PC-9 (cell line): ENCODE data around the gene SLC38A10. TPM values are rescaled to one million over a fixed set of nuclear protein-coding genes. Genes with fewer than 3 reads are reported as not detected.

Source experiments
- BruUV-seq: library from RNA; stranded (reverse); fragments of 400-500 nt; replicated peaks from 2 replicates; lab custom pipeline; 2021; lab: Mats Ljungman, UMichigan
- CTCF ChIA-PET: fragments of 300-600 bp; sonication (Branson Sonifier 250); formaldehyde crosslinking; loops from one replicate; lab custom pipeline; 2022; ENCODE audit warnings: antibody characterized with exemption; lab: Charles Lee
- POLR2A ChIA-PET: fragments of 300-600 bp; sonication (Branson Sonifier 250); formaldehyde crosslinking; loops from one replicate; lab custom pipeline; 2022; ENCODE audit warnings: antibody characterized with exemption; ENCODE audit not compliant: unreplicated experiment; lab: Charles Lee
- DNase-seq, 2 experiments: peaks; one replicate each; pipeline versions ENCODE4 v3.0.0 to v3.0.0-alpha.2; 2015 to 2022; ENCODE audit warnings: mixed read lengths in 1 of 2
- H2AFZ ChIP-seq: fragments of 200-600 bp; sonication (generic); 2 replicates; pipeline ENCODE4 v1.8.1; 2017; ENCODE audit warnings: antibody characterized with exemption
- H3F3A ChIP-seq: fragments of 200-600 bp; sonication (generic); 2 replicates; pipeline ENCODE4 v1.8.1; 2017; ENCODE audit warnings: antibody characterized with exemption, mild to moderate bottlenecking, low read depth; ENCODE audit not compliant: insufficient read depth
- H3K27ac ChIP-seq: fragments of 200-600 bp; sonication (generic); 2 replicates; pipeline ENCODE4 v1.6.1; 2016; ENCODE audit warnings: mixed run types
- H3K27me3 ChIP-seq: fragments of 200-600 bp; sonication (generic); 2 replicates; pipeline ENCODE4 v1.6.1; 2016; ENCODE audit warnings: low read depth, mixed run types; ENCODE audit not compliant: insufficient read depth
- H3K36me3 ChIP-seq: fragments of 200-600 bp; sonication (generic); 2 replicates; pipeline ENCODE4 v1.6.1; 2016; ENCODE audit warnings: low read depth, mixed run types
- H3K4me1 ChIP-seq: fragments of 200-600 bp; sonication (generic); replicated peaks from 2 replicates; pipeline ENCODE4 v1.6.1; 2016; ENCODE audit warnings: mixed run types; ENCODE audit not compliant: insufficient read depth
- H3K4me2 ChIP-seq: fragments of 200-600 bp; sonication (generic); 2 replicates; pipeline ENCODE4 v1.6.1; 2017; ENCODE audit warnings: mixed run types
- H3K4me3 ChIP-seq: fragments of 200-600 bp; sonication (generic); 2 replicates; pipeline ENCODE4 v1.6.1; 2016; ENCODE audit warnings: mixed run types
- H3K79me2 ChIP-seq: fragments of 200-600 bp; sonication (generic); 2 replicates; pipeline ENCODE4 v1.6.1; 2017; ENCODE audit warnings: low read depth, mixed run types
- H3K9me2 ChIP-seq: fragments of 200-600 bp; sonication (generic); 2 replicates; pipeline ENCODE4 v1.8.1; 2017; ENCODE audit warnings: mild to moderate bottlenecking; ENCODE audit not compliant: insufficient read depth
- H3K9me3 ChIP-seq: fragments of 200-600 bp; sonication (generic); 2 replicates; pipeline ENCODE4 v1.8.1; 2016; ENCODE audit warnings: low read depth; ENCODE audit not compliant: insufficient read depth
- H4K20me1 ChIP-seq: fragments of 200-600 bp; sonication (generic); 2 replicates; pipeline ENCODE4 v1.8.1; 2017; ENCODE audit not compliant: insufficient read depth
- EZH2 ChIP-seq: fragments of 200-600 bp; sonication (generic); IDR thresholded peaks from 2 replicates; pipeline ENCODE4 v1.8.0; 2017; ENCODE audit warnings: antibody characterized with exemption, low read depth
- intact Hi-C: fragments of 100-400 bp; cut with micrococcal nuclease; formaldehyde crosslinking; loops from one replicate; pipeline ENCODE4 v1.10.0; 2022; ENCODE audit not compliant: unreplicated experiment
- total RNA-seq: library from RNA; stranded (reverse); gene quantifications from 2 replicates; pipeline ENCODE4 v1.2.3, GENCODE V29; 2021
- TF ChIP-seq, protein P1 (sequence below): fragments of 200-600 bp; sonication (generic); conservative IDR thresholded peaks from 2 replicates; pipeline ENCODE4 v1.6.1; 2017; ENCODE audit warnings: mixed run types, antibody characterized with exemption, mild to moderate bottlenecking, moderate library complexity

SLC38A10 gene
- total RNA-seq, 1 experiment from 2014 or later, result 127 TPM

DNA sequence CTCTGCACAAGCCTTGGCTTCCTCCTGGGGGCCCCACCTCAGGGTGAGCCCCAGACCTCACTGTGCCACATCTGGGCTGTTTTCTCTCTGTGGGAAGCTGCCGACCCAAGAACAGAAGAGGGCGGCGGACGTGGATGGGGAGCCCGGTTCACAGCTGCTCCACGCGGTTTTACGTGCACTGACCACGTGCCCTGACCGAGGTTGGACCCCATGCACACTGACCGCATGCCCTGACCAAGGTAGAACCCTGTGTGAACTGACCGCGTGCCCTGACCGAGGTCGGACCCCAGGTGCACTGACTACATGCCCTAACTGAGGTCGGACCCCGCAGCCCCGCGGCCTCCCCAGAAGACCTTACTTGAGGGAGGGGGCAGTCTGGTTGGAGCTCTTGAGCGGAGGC, 92.0 kb downstream of the SLC38A10 start:
- Histone ChIP-seq H3K4me3 (no peak overlapping the region), H3K4me1 (no peaks in the 10 kb centered on the region), H3K36me3 (no peaks in the 10 kb centered on the region), H2AFZ (no peak overlapping the region), H3K27me3 (no peaks in the 10 kb centered on the region), H3K9me2 (no peaks in the 10 kb centered on the region), H3K9me3 (no peaks in the 10 kb centered on the region), H4K20me1 (no peaks in the 10 kb centered on the region), H3K27ac (no peak overlapping the region), H3K4me2 (no peak overlapping the region), H3K79me2 (no peaks in the 10 kb centered on the region), H3F3A (no peaks in the 10 kb centered on the region)
- intact Hi-C loops, result loop anchor here (5.0 kb wide), 1 partner anchor 61 kb away; no protein-coding TSS in a partner anchor
- POLR2A ChIA-PET, result no interaction called here
- TF ChIP-seq EZH2, result no peak
- TF ChIP-seq, protein P1, sequence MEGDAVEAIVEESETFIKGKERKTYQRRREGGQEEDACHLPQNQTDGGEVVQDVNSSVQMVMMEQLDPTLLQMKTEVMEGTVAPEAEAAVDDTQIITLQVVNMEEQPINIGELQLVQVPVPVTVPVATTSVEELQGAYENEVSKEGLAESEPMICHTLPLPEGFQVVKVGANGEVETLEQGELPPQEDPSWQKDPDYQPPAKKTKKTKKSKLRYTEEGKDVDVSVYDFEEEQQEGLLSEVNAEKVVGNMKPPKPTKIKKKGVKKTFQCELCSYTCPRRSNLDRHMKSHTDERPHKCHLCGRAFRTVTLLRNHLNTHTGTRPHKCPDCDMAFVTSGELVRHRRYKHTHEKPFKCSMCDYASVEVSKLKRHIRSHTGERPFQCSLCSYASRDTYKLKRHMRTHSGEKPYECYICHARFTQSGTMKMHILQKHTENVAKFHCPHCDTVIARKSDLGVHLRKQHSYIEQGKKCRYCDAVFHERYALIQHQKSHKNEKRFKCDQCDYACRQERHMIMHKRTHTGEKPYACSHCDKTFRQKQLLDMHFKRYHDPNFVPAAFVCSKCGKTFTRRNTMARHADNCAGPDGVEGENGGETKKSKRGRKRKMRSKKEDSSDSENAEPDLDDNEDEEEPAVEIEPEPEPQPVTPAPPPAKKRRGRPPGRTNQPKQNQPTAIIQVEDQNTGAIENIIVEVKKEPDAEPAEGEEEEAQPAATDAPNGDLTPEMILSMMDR, result no peak
- CTCF ChIA-PET, result no interaction called here
- no TSS peak for BruUV-seq
- no peak for DNase-seq

DNA sequence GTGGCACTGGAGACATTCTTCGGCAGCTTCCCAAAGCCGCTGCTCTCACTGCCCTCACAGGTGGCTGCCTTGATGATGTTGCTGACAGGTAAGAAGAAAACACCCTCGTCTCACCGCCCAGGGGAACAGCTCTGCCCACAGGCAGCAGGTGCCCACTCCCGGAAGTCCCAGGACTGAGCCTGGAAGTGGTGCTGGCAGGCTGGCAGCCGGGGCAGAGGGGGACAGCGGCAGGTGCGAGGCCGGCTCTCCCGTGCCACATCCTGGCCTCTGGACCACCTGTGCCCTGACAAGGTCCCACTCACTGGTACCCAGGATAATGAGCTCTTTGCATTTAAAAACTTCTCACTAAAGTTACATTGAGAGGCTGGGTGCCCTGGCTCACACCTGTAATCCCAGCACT, 92.8 kb downstream of the SLC38A10 start:
- no peaks in the 10 kb centered on the region for H3K4me1 ChIP-seq
- no peak for DNase-seq
- no peaks in the 10 kb centered on the region for H3K9me2 ChIP-seq
- no TSS peak for BruUV-seq
- H3F3A ChIP-seq, result no peaks in the 10 kb centered on the region
- no peaks in the 10 kb centered on the region for H3K79me2 ChIP-seq
- no peaks in the 10 kb centered on the region for H3K36me3 ChIP-seq
- H3K27me3 ChIP-seq, result no peaks in the 10 kb centered on the region
- no peaks in the 10 kb centered on the region for H3K9me3 ChIP-seq
- no peak overlapping the region for H2AFZ ChIP-seq
- TF ChIP-seq, protein P1, result no peak
- no peak for TF ChIP-seq EZH2
- H3K4me2 ChIP-seq, result no peak overlapping the region
- H4K20me1 ChIP-seq, result no peaks in the 10 kb centered on the region
- no peak overlapping the region for H3K4me3 ChIP-seq
- no peak overlapping the region for H3K27ac ChIP-seq
- ChIA-PET POLR2A (no interaction called here), CTCF (no interaction called here)
- intact Hi-C loops, result loop anchor here (5.0 kb wide), 1 partner anchor 60 kb away; no protein-coding TSS in a partner anchor

DNA sequence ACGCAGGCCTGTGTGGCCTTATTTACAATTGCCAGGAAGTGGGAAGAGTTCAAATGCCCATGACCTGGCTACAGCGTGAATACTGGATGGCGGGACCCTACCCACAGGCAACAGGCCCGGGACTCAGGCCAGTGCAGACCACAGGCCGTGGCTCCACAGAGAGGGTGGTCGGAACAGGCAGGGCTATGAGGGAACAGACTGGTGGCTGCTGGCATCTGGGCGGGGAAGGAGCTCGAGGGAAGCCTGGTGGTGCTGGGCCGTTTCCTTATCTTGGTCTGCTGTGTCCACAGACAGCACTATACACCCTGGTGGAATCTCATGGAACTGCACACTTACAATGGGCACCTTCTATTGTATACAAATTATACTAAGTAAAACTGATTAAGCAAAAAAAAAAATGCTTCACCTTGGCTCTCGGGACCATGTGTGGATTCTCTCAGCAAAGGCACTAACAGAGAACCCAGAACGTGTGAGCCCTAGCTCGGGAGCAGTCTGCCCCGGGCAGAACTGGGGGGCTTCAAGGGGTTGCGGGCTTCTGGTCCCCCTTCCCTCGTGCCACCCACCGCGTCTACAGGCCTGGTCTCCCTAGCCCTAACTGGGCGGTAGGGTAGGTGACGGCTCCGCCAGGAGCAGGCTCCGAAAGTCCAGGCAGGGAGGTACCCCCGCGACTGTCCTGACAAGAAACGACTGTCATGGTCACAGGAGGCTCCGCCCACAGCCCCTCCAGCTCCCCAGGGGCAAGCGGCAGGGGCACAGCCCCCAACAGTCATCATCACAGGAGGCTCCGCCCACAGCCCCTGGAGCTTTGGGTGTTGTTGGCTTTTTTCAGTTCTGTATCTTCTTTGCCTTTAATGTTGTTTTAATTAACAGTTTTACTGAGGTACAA, 94.2 kb downstream of the SLC38A10 start:
- no peak overlapping the region for H2AFZ ChIP-seq
- no peak overlapping the region for H3K27ac ChIP-seq

More for the DNA sequence above, 94.2 kb downstream of the SLC38A10 start:
- Histone ChIP-seq H3K4me2 (no peak overlapping the region), H3K36me3 (no peaks in the 10 kb centered on the region), H3K9me2 (no peaks in the 10 kb centered on the region), H3K27me3 (no peaks in the 10 kb centered on the region), H3K4me1 (no peaks in the 10 kb centered on the region), H3K79me2 (no peaks in the 10 kb centered on the region), H3K4me3 (no peak overlapping the region), H4K20me1 (no peaks in the 10 kb centered on the region), H3F3A (no peaks in the 10 kb centered on the region), H3K9me3 (no peaks in the 10 kb centered on the region)
- peak; percentile 45 to 53 for DNase-seq
- ChIA-PET CTCF (interaction anchor here (0.6 to 0.8 kb wide), 3 partner anchors 26 to 59 kb away, joined by 3 to 11 read pairs (median 4); no protein-coding TSS in a partner anchor), POLR2A (no interaction called here)
- no TSS peak for BruUV-seq
- TF ChIP-seq, protein P1, result peak; percentile 66
- TF ChIP-seq EZH2, result no peak
- intact Hi-C loops, result loop anchor here (5.0 kb wide), 1 partner anchor 59 kb away; no protein-coding TSS in a partner anchor
